Retinal pigment epithelial cell (primary cell): ENCODE data around the gene HOXA5.
A peak's percentile ranks its signal among the peaks of the same experiment; 100 is the strongest.

Experiments used
- DNase-seq: peaks from one replicate; pipeline ENCODE4 v3.0.0-alpha.2; 2010; ENCODE audit warnings: low read depth
- H3K4me3 ChIP-seq: 2 replicates; pipeline ENCODE4 v1.5.1; 2011; ENCODE audit warnings: mild to moderate bottlenecking, low read length, control low read depth, moderate library complexity
- CTCF ChIP-seq: conservative IDR thresholded peaks from 2 replicates; pipeline ENCODE4 v1.5.1; 2011; ENCODE audit warnings: low read depth, low read length, control low read depth, inconsistent platforms

HOXA5 gene

GRCh38 chr7:27180431-27181420 lies 37.2 kb upstream of the HOXA5 start:
- DNase-seq = no peak
- no peak overlapping the region for H3K4me3 ChIP-seq
- TF ChIP-seq CTCF = no peak

- TF ChIP-seq CTCF = peak; percentile 84
- DNase-seq = no peak
- H3K4me3 ChIP-seq = no peak overlapping the region
These were observed 36.3 kb upstream of the HOXA5 start for GRCh38 chr7:27179503-27180430.

GRCh38 chr7:27179030-27179429 lies 35.5 kb upstream of the HOXA5 start:
- TF ChIP-seq CTCF = no peak
- H3K4me3 ChIP-seq = no peak overlapping the region
- DNase-seq = no peak

DNA sequence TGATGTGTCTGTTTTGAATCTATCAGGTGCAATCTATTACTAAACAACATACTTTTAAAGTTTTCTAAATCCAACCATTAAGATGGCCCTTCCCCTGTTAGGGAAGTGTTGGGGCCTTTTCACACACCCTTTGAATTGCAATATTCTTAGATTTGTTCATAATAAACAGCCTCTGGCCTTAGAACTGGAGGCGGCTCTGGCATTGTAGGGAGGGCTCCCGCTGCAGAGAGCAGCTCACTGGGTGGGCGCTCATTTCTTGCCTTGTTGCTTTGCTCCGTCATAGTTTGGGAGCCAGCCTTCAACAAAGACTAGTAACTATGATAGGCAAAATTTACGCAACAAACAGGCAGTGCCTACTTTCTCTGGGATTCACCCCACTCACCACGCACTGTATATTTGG lies 34.9 kb upstream of the HOXA5 start:
- no peak for DNase-seq
- TF ChIP-seq CTCF = no peak
- no peak overlapping the region for H3K4me3 ChIP-seq

DNA sequence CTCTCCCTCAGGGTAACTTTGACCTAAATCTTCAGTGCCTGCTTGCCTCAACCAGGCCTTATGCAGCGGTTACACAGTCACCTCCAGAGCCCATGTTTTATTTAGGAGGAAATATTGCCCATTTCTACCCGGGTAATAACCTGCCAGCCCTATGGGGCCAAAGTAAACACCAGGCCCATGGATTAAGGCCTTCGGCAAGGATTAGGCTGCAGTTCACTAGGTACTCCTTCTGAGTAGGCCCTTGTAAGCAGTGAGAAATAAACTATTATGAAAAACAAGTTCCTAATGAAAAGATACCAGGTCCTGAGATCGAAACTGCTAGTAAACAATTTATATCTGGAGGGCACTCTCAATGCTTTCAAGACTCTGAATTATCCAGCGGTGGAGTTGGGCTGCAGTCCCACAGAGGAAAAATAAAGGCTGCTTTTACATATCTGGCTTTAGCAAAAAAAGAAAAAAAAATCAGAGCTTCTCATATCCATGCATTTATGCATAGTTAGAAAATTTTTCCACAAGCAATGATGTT lies 34.4 kb upstream of the HOXA5 start:
- no peak for DNase-seq
- H3K4me3 ChIP-seq = no peak overlapping the region
- no peak for TF ChIP-seq CTCF

- no peak for DNase-seq
- TF ChIP-seq CTCF = no peak
- no peak overlapping the region for H3K4me3 ChIP-seq
These were observed 33.7 kb upstream of the HOXA5 start for GRCh38 chr7:27176962-27177794.
